Astrocyte of the spinal cord (primary cell): ENCODE results near the gene HHIPL2.
A peak's percentile ranks its signal among the peaks of the same experiment; 100 is the strongest.

Experiments
- DNase-seq: peaks from one replicate; pipeline ENCODE4 v3.0.0; 2011; ENCODE audit warnings: low read depth, low spot score
- H3K4me3 ChIP-seq: 2 replicates; pipeline ENCODE4 v1.5.1; 2011; ENCODE audit warnings: low read depth, mild to moderate bottlenecking, low read length, moderate library complexity
- in situ Hi-C: cut with HindIII; loops from 2 replicates; pipeline ENCODE4 v1.10.0; 2017; ENCODE audit warnings: low sequenced_read_pairs
- TF ChIP-seq, protein P1 (sequence below): IDR thresholded peaks from 2 replicates; pipeline ENCODE4 v1.5.1; 2012; ENCODE audit warnings: low read depth, mild to moderate bottlenecking, low read length, inconsistent platforms

The HHIPL2 gene

DNA sequence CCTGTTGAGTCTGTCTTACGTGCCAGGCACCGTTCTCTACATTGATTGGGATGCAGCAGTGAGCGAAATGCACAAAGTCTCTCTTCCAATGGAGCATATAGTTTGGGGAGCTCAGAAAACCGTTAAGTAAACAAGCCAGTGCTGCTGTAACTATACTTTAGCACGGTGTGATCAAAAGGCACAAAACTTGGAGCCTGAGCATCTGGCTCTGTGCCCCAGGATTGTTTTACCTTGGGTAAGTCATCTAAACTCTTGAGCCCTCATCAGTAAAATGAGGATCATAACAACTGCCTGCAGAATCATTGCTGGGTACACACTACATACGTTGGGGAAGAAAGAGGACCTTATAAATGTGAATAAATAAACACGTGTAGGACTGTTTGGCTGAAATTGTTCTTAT lies 1.8 kb downstream of the HHIPL2 start:
- in situ Hi-C loops: no loop called here
- TF ChIP-seq, protein P1, sequence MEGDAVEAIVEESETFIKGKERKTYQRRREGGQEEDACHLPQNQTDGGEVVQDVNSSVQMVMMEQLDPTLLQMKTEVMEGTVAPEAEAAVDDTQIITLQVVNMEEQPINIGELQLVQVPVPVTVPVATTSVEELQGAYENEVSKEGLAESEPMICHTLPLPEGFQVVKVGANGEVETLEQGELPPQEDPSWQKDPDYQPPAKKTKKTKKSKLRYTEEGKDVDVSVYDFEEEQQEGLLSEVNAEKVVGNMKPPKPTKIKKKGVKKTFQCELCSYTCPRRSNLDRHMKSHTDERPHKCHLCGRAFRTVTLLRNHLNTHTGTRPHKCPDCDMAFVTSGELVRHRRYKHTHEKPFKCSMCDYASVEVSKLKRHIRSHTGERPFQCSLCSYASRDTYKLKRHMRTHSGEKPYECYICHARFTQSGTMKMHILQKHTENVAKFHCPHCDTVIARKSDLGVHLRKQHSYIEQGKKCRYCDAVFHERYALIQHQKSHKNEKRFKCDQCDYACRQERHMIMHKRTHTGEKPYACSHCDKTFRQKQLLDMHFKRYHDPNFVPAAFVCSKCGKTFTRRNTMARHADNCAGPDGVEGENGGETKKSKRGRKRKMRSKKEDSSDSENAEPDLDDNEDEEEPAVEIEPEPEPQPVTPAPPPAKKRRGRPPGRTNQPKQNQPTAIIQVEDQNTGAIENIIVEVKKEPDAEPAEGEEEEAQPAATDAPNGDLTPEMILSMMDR: no peak
- no peak for DNase-seq
- no peak overlapping the region for H3K4me3 ChIP-seq

DNA sequence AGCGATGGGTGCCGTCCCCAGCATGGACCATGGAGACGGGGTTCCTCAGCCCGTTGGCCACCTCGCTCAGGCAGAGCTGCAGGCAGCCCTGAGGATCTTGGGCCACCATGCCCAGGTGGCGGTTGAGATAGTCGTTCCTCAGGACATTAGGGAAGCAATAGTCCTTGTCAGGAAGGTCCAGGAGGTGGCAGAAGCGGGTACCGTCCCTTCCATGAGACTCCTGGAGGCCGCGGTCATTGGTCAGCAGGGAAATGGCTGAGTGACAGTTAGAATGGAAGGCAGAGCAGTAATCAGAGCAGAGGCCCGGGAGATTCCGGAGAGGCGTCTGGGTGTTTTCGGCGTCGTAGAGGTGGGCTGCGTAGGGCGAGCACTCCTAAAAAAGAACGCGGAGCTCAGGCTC lies 4.1 kb downstream of the HHIPL2 start:
- in situ Hi-C loops: no loop called here
- TF ChIP-seq, protein P1: no peak
- DNase-seq: no peak

DNA sequence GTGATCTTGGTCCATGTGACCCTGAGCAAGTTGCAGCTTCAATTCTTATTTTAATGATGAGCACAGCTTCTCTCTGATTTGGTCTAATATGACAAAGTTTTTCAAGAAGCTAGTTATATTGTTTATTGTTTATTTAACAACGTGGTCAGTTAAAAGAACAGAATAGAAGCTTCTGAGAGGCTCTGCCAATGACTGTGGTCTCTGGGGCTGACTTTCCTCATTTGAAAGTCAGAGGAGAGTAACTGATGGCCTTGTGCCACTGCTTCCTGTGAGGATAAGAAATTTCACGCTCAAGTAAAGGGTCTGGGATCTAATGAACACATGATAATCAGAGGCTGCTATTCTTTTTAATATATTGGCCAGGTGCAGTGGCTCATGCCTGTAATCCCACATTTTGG lies 7.3 kb downstream of the HHIPL2 start:
- TF ChIP-seq, protein P1: no peak
- in situ Hi-C loops: no loop called here
- DNase-seq: no peak
- no peak overlapping the region for H3K4me3 ChIP-seq

More for the DNA sequence above, 4.1 kb downstream of the HHIPL2 start:
- no peak overlapping the region for H3K4me3 ChIP-seq

DNA sequence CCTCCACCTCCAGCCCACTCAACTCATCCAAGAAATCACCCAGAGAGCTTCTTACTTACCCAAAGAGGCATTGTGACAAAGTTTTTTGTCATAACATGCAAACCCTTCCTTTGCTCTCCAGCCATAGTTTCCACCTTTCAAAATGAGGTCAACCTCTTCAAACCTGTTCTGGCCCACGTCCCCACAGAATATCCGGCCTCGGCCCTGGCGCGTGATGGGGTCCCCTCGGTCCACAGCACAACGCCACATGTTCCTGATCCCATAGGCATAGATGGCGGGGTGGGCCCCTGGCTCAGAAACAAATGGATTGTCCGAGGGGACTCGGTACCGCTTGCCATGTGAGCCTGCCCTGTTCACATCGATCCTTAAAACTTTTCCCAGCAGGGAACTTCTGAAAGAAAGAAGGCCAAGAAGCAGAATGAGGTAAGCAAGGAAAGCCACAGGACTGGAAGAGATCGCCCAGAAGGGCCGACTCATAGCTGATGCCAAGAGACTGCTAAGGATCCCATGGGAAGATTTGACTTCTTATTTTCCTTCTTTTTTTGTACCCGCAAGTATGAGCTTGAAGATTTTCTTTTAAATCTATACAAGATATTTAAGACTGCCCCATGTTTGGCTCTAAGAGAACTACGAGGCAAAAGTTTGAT lies 7.8 kb downstream of the HHIPL2 start:
- DNase-seq: peak; percentile 37
- H3K4me3 ChIP-seq: no peak overlapping the region
- in situ Hi-C loops: no loop called here
- TF ChIP-seq, protein P1: no peak

DNA sequence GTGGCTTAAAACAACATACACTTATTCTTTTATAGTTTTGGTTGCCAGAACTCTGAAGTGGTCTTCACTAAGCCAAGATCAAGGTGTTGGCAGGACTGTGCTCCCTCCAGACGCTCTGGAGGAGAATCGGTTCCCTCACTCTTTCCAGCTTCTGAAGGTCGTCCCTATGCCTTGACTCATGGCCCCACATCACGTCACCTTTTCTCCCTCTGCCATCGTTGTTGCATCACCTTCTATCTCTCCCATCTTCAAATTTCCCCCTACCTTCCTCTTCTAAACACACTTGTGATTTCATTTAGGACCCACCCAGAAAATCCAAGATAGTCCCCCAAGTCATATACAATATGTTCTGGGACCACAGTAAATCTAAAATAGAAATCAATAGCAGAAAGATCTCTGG lies 12.4 kb downstream of the HHIPL2 start:
- in situ Hi-C loops: no loop called here
- TF ChIP-seq, protein P1: no peak

DNA sequence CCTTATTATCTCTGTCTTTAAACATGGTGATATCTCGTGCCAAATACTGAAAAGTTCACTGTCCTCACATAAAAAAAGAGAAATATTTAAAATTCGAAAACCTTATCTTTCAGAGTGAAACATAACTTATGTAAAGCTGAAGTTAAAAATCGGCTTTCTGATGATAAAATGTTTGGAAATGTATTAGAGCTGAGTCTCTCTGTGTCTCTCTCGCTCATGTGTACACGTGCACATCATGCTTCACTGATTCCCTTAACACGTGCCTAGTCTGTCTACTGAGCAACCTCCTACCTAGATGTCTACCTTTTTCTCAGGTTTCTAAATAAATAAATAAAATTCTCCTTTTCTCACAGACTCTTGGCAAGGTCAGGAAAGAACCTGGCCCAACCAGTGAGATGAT lies 17.1 kb downstream of the HHIPL2 start:
- DNase-seq: no peak
- H3K4me3 ChIP-seq: no peak overlapping the region
- in situ Hi-C loops: no loop called here
- TF ChIP-seq, protein P1: no peak

More for the DNA sequence above, 12.4 kb downstream of the HHIPL2 start:
- no peak overlapping the region for H3K4me3 ChIP-seq
- DNase-seq: no peak
